GM13977 (cell line): Measurements from ENCODE around the gene CYTH1.

Experiments used
- DNase-seq: peaks from one replicate; pipeline ENCODE4 v3.0.0; 2012; ENCODE audit warnings: low spot score
- CTCF ChIP-seq: IDR thresholded peaks from 2 replicates; pipeline ENCODE4 v1.5.1; 2012; ENCODE audit warnings: mild to moderate bottlenecking, control low read depth; ENCODE audit not compliant: insufficient read depth; ENCODE audit errors: extremely low read depth, missing control alignments
- in situ Hi-C: fragments of 300-500 bp; cut with MboI; formaldehyde crosslinking; loops from one replicate; pipeline ENCODE4 v1.12.0; 2022; ENCODE audit warnings: low sequenced_read_pairs, low pct_unique_long_range_greater_than_20kb, mixed read lengths, inconsistent platforms; ENCODE audit not compliant: unreplicated experiment

The CYTH1 gene

GRCh38 chr17:78790552-78790951 is 8.5 kb upstream of the CYTH1 start:
- TF ChIP-seq CTCF, result no peak
- in situ Hi-C loops, result no loop called here
- no peak for DNase-seq

GRCh38 chr17:78789663-78790181 is 7.6 kb upstream of the CYTH1 start:
- no peak for TF ChIP-seq CTCF
- no peak for DNase-seq
- in situ Hi-C loops, result no loop called here

GRCh38 chr17:78789149-78789662 is 7.1 kb upstream of the CYTH1 start:
- no peak for DNase-seq
- TF ChIP-seq CTCF, result no peak
- in situ Hi-C loops, result no loop called here

- in situ Hi-C loops, result no loop called here
- TF ChIP-seq CTCF, result no peak
These were observed 6.4 kb upstream of the CYTH1 start for GRCh38 chr17:78788451-78788850.

GRCh38 chr17:78787444-78787843 is 5.4 kb upstream of the CYTH1 start:
- no peak for DNase-seq
- no peak for TF ChIP-seq CTCF
- in situ Hi-C loops, result no loop called here

More at GRCh38 chr17:78788451-78788850, 6.4 kb upstream of the CYTH1 start:
- no peak for DNase-seq

GRCh38 chr17:78785663-78786057 is 3.6 kb upstream of the CYTH1 start:
- DNase-seq, result no peak
- in situ Hi-C loops, result no loop called here

More at GRCh38 chr17:78785663-78786057, 3.6 kb upstream of the CYTH1 start:
- TF ChIP-seq CTCF, result no peak
